PC-3 (cell line): Measurements from ENCODE around the gene SEMA4B.

Source experiments
- EZH2 ChIP-seq: fragments of 300-600 bp; sonication (generic); IDR thresholded peaks from one replicate; pipeline ENCODE4 v1.6.1; 2017; ENCODE audit warnings: antibody characterized with exemption, mild to moderate bottlenecking, low read length; ENCODE audit not compliant: unreplicated experiment
- EZH2phosphoT487 ChIP-seq: fragments of 300-600 bp; sonication (generic); IDR thresholded peaks from 2 replicates; pipeline ENCODE4 v1.6.1; 2018; ENCODE audit warnings: mild to moderate bottlenecking, antibody characterized with exemption, low read length, borderline replicate concordance
- TF ChIP-seq, protein P1 (sequence below): fragments of 300-600 bp; sonication (generic); conservative IDR thresholded peaks from 2 replicates; pipeline ENCODE4 v1.5.1; 2017; ENCODE audit warnings: antibody characterized with exemption, low read depth, mild to moderate bottlenecking, low read length

DNA sequence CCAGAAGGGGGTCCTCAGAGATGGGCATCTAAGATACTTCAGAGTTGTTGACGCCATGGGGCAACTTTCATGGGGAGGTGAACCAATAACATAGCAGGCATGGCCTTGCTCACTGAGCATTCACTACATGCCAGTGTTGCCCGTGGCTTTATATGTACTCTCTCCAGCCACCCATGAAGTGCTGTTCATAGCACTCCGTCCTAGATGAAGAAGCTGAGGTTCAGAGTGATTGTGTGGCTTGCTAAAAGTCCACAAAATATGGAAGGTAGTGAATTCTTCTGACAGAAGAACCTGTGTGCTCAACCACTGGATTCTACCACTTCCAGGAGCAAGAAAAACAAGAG lies 9.8 kb upstream of the SEMA4B start:
- TF ChIP-seq, protein P1, sequence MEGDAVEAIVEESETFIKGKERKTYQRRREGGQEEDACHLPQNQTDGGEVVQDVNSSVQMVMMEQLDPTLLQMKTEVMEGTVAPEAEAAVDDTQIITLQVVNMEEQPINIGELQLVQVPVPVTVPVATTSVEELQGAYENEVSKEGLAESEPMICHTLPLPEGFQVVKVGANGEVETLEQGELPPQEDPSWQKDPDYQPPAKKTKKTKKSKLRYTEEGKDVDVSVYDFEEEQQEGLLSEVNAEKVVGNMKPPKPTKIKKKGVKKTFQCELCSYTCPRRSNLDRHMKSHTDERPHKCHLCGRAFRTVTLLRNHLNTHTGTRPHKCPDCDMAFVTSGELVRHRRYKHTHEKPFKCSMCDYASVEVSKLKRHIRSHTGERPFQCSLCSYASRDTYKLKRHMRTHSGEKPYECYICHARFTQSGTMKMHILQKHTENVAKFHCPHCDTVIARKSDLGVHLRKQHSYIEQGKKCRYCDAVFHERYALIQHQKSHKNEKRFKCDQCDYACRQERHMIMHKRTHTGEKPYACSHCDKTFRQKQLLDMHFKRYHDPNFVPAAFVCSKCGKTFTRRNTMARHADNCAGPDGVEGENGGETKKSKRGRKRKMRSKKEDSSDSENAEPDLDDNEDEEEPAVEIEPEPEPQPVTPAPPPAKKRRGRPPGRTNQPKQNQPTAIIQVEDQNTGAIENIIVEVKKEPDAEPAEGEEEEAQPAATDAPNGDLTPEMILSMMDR: no peak
- TF ChIP-seq EZH2: no peak
- TF ChIP-seq EZH2phosphoT487: no peak
